Erythroblast (primary cell): Measurements from ENCODE around the gene KCNQ5.

Source experiments
- DNase-seq, 2 experiments: peaks; one replicate each; lab custom pipeline; 2025; lab: John Stamatoyannopoulos, UW
- GATA1 ChIP-seq: IDR thresholded peaks from 2 replicates; pipeline ENCODE4 v1.6.1; 2011; ENCODE audit warnings: low read depth, mild to moderate bottlenecking, control low read depth, low read length, moderate library complexity
- POLR2A ChIP-seq: IDR thresholded peaks from 2 replicates; pipeline ENCODE4 v1.6.1; 2011; ENCODE audit warnings: mild to moderate bottlenecking, low read length

The KCNQ5 gene

DNA sequence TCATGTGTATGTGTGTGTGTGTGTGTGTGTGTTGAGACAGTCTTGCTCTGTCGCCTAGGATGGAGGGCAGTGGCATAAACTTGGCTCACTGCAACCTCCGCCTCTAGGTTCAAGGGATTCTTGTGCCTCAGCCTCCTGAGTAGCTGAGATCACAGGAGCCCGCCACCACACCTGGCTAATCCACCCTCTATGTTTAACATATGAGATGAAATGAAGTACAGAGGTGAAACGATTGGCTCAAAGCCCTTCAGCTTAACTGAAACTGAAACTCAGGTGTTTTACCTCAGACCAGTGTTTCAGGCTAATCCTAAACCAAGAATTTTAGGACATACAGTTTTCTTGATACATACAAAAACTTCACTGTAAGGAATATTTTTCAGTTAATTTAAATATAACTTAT lies 167.3 kb downstream of the KCNQ5 start:
- no peak for TF ChIP-seq POLR2A
- TF ChIP-seq GATA1, result no peak

DNA sequence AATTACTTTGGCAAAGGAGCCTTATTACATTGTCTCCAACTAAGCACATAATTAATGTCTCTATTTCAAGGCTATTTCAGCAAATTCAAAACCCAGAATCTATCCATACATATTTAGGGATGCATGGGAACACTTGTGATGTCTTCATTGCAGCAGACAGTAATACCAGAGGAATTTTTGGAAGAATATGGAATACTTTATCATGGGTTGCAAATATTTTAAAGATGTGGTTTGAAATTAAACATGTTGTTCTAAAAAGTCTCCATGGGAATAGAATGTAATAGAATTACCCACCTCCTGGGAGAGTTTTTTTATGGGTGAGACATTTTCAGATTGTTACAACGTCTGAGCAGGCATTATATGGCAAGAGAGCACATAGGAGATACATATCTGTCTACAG lies 170.8 kb downstream of the KCNQ5 start:
- DNase-seq, result no peak
- TF ChIP-seq GATA1 (no peak), POLR2A (no peak)

More for the DNA sequence above, 167.3 kb downstream of the KCNQ5 start:
- no peak for DNase-seq

DNA sequence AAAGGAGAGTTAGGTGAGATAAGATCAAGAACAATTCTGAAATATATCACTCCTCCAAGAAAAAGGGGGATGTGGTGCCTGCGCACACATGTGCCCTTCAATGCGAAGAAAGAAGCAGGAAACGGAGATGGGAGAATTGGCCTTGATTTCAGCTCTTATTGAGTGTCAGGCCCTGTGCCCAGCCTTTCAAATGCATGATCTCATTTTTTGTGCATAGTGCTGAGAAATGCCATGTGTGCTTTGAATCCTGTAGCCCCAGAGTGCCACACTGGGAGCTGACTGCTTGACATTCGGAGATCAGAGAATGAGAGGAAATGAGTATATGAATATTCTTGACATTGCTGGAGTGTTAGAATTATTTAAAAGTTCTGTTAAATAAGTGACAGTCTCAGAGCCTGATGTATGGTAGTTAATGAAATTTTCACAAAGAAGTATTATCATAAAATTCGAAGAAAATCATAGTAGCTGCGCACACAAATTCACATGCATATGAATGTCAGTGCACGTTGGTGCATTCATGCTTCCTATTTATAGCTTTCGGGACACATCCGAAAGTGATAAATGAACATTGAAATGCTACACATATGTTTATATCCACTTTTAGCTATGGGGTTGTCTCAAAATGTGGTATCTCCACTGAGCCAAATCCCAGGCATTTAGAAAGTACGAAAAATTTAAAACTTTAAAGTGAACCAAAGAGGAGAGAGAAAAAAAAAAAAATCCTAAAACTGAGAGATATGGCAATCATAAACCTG lies 172.0 kb downstream of the KCNQ5 start:
- no peak for DNase-seq
- no peak for TF ChIP-seq GATA1
- TF ChIP-seq POLR2A, result no peak

- DNase-seq, result no peak
- TF ChIP-seq POLR2A, result no peak
- TF ChIP-seq GATA1, result no peak
Measured at GRCh38 chr6:72798196-72798595, 176.3 kb downstream of the KCNQ5 start.

DNA sequence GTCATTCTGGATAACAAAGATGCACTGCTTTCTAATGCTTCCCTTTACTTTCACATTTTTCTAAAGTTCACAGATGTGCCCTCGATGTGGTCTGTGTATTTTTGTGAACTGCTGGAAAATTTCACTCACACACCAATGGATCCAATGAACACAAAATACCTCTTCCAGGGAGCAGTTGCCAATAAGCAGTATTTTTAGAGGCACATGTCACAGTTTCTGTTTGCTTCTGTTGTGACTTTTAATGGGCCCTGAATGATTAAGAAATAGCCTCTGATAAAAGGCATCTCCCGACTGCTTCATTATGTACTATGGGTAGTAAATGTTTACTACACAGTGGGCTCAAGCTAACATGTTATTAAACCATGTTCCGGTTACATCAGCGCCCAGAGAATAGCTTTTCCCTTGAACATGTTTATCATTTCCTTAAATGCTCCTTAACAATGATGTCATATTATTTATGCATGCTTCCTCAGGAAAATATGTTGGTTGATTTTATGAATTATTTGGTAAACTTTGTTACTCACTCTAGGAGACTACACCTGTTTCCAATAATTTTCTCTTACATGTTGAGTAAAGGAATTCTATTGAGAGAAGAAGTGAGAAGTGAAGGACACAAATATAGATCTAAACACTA lies 188.0 kb downstream of the KCNQ5 start:
- TF ChIP-seq POLR2A (no peak), GATA1 (no peak)
- DNase-seq, result no peak

DNA sequence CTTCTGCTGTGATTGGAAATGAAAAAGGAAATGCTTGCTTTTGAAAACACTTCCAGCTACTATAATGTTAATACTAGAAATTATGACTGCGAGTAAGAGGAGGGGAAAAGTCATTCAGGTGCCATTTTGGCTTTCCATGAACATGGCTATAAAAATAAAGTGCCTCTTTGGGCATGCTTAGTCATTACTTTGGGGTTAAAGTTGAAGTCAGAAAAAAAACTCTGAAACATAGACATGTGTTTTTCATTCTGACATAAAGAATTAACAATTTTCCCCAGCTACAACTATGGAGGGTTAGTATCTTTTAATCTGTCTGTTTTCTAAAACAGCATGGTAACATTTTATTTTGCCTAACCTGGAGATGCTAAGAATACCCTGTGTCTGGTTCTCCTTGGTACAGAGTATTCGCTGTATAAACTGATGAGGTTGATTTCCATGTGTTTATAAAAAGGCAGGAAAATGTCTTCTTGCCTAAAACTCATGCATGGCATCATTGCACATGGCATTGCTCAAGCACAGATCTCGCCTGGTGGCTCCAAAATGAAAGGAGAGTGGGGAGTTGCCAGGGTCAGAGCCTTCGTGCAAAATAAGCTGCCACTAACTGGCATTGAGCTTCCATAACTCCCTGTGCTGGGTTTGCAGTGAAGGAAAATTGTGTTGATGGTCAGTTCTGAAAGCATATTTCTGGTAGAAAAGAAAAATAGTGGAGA lies 188.9 kb downstream of the KCNQ5 start:
- TF ChIP-seq GATA1 (no peak), POLR2A (no peak)
- no peak for DNase-seq

GRCh38 chr6:72811971-72812421 lies 190.1 kb downstream of the KCNQ5 start:
- TF ChIP-seq POLR2A, result no peak
- no peak for TF ChIP-seq GATA1
- no peak for DNase-seq

DNA sequence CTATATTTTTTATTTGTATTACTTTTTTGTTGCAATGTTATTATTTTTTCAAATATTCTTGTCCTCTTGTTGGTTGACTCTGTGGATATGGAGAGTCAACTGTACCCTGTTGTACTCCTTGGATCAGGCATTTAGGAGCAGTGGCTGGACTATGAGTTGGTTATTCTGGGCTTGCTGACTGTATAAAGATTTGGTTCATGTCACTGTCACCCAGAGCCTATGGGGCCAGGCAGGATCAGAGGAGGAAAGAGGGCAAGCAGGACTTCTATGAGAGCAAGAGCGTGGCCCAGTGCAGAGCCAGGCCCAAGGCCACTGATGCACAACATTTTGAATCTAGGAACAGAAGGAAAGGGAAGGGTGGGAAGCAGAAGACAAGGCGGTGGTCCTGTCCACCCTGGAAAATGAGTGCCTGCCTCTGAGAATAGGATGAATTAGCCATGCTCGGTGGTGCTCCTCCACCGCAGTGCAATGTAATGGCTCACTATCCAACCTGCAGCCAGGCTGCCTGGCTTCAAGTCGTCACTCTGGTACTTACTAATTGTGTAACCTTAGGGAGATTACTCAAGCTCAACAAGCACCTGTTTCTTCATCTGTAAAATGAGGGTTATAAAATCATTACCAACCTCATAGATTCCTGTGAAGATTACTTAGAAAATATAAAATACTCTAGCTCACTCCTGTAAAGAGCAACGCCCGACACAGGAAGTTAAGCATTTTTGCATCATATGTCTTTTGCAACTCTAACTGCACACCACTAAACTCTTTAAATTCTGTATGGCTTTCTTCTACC lies 192.1 kb downstream of the KCNQ5 start:
- DNase-seq, result no peak
- no peak for TF ChIP-seq GATA1
- no peak for TF ChIP-seq POLR2A

GRCh38 chr6:72816022-72816421 lies 194.2 kb downstream of the KCNQ5 start:
- TF ChIP-seq GATA1, result no peak
- no peak for TF ChIP-seq POLR2A
- no peak for DNase-seq

GRCh38 chr6:72817208-72817607 lies 195.3 kb downstream of the KCNQ5 start:
- TF ChIP-seq POLR2A (no peak), GATA1 (no peak)
- DNase-seq, result no peak

- no peak for TF ChIP-seq POLR2A
- no peak for DNase-seq
Measured at GRCh38 chr6:72819609-72820008, 197.7 kb downstream of the KCNQ5 start.

- TF ChIP-seq GATA1 (no peak), POLR2A (no peak)
- DNase-seq, result no peak
Measured at GRCh38 chr6:72820153-72820552, 198.3 kb downstream of the KCNQ5 start.

DNA sequence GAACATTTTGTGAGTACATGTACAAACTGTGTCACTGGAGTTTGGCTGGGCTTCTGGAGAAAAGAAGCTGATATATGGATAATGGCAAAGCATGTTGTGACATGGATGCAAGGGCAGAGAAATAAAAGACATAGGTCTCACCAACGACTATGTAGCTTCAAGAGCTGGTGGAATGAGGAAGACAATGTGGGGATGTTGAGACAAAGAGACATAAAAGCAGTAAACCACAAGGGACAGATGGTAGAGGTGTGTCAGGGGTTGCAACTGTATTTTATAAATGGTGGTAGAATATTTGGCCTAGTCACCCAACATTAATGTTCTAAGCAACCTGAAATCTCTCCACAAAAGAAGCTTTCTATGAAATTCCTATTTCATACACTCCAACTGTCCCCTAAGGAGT lies 199.0 kb downstream of the KCNQ5 start:
- TF ChIP-seq GATA1 (no peak), POLR2A (no peak)
- no peak for DNase-seq
